IMR-90 (cell line): ENCODE measurements around the gene TNFAIP8. TPM values are rescaled to one million over a fixed set of nuclear protein-coding genes. Genes with fewer than 3 reads are reported as not detected.

ENCODE experiments used
- ATAC-seq: fragments of 200-7000 bp; cut with Tn5 transposase; 2 replicates; pipeline ENCODE4 v1.9.1; 2020; ENCODE audit warnings: low read depth, mild to moderate bottlenecking, moderate library complexity
- BruUV-seq: library from RNA; stranded (reverse); fragments of 400-500 nt; replicated peaks from 2 replicates; lab custom pipeline; 2021; lab: Mats Ljungman, UMichigan
- CTCF ChIA-PET: fragments of 300-600 bp; formaldehyde crosslinking; extraction: SDS; loops from one replicate; lab custom pipeline; 2021; ENCODE audit warnings: antibody characterized with exemption; lab: Yijun Ruan, JAX
- POLR2A ChIA-PET: fragments of 300-600 bp; sonication (Branson Sonifier 250); formaldehyde crosslinking; loops from one replicate; lab custom pipeline; 2022; ENCODE audit warnings: antibody characterized with exemption; ENCODE audit not compliant: unreplicated experiment; lab: Charles Lee
- DNase-seq: peaks from one replicate; pipeline ENCODE4 v3.0.0; 2013
- H2AFZ ChIP-seq: replicated peaks from 2 replicates; pipeline ENCODE3; 2013; ENCODE audit warnings: low read length, mild to moderate bottlenecking; ENCODE audit not compliant: poor library complexity
- H2AK5ac ChIP-seq: 2 replicates; pipeline ENCODE4 v1.6.1; 2013; ENCODE audit warnings: low read depth, low read length, inconsistent platforms
- H2AK9ac ChIP-seq: replicated peaks from 2 replicates; pipeline ENCODE3; 2013; ENCODE audit warnings: mild to moderate bottlenecking, low read depth, low read length, moderate library complexity; ENCODE audit not compliant: poor library complexity
- H2BK120ac ChIP-seq: 2 replicates; pipeline ENCODE4 v1.6.1; 2013; ENCODE audit warnings: low read depth, low read length, inconsistent platforms
- H2BK15ac ChIP-seq: 3 replicates; pipeline ENCODE4 v1.6.1; 2013; ENCODE audit warnings: low read depth, low read length, inconsistent platforms
- H2BK20ac ChIP-seq: 2 replicates; pipeline ENCODE4 v1.6.1; 2013; ENCODE audit warnings: low read depth, mild to moderate bottlenecking, inconsistent platforms, low read length, moderate library complexity
- H2BK5ac ChIP-seq: 2 replicates; pipeline ENCODE4 v1.6.1; 2013; ENCODE audit warnings: mild to moderate bottlenecking, low read depth, low read length, inconsistent platforms; ENCODE audit not compliant: poor library complexity, severe bottlenecking
- H3K14ac ChIP-seq: replicated peaks from 2 replicates; pipeline ENCODE4 v1.6.1; 2013; ENCODE audit warnings: low read depth, low read length, inconsistent platforms
- H3K18ac ChIP-seq: 2 replicates; pipeline ENCODE4 v1.6.1; 2013; ENCODE audit warnings: low read depth, low read length, control low read depth
- H3K23ac ChIP-seq: 2 replicates; pipeline ENCODE4 v1.6.1; 2013; ENCODE audit warnings: low read depth, low read length, inconsistent platforms
- H3K27ac ChIP-seq: 2 replicates; pipeline ENCODE4 v1.5.1; 2013; ENCODE audit warnings: mild to moderate bottlenecking, control low read depth, low read length; ENCODE audit not compliant: insufficient read depth
- H3K27me3 ChIP-seq: 2 replicates; pipeline ENCODE4 v1.6.1; 2013; ENCODE audit warnings: low read length; ENCODE audit not compliant: control insufficient read depth, insufficient read depth
- H3K36me3 ChIP-seq: 2 replicates; pipeline ENCODE4 v1.6.1; 2013; ENCODE audit warnings: low read length, mixed read lengths; ENCODE audit not compliant: control insufficient read depth, insufficient read depth
- H3K4ac ChIP-seq: 2 replicates; pipeline ENCODE4 v1.6.1; 2013; ENCODE audit warnings: low read depth, low read length, inconsistent platforms
- H3K4me1 ChIP-seq: 2 replicates; pipeline ENCODE4 v1.6.1; 2013; ENCODE audit warnings: low read length, mixed read lengths; ENCODE audit not compliant: control insufficient read depth, insufficient read depth
- H3K4me2 ChIP-seq: 2 replicates; pipeline ENCODE4 v1.6.1; 2013; ENCODE audit warnings: low read depth, mild to moderate bottlenecking, control low read depth, low read length, moderate library complexity
- H3K4me3 ChIP-seq: 2 replicates; pipeline ENCODE4 v1.5.1; 2013; ENCODE audit warnings: low read depth, mild to moderate bottlenecking, control low read depth, low read length, moderate library complexity; ENCODE audit not compliant: insufficient read depth
- H3K56ac ChIP-seq: 2 replicates; pipeline ENCODE4 v1.6.1; 2013; ENCODE audit warnings: low read length, inconsistent platforms; ENCODE audit not compliant: insufficient read depth; ENCODE audit errors: extremely low read depth
- H3K79me1 ChIP-seq, 2 experiments: 2 replicates each; pipeline ENCODE4 v1.6.1; 2013; ENCODE audit warnings: low read length in 2 of 2, inconsistent platforms in 1 of 2, low read depth in 1 of 2
- H3K9ac ChIP-seq: 2 replicates; pipeline ENCODE4 v1.6.1; 2013; ENCODE audit warnings: low read depth, low read length, control low read depth
- H3K9me1 ChIP-seq: 2 replicates; pipeline ENCODE4 v1.6.1; 2013; ENCODE audit warnings: low read length, inconsistent platforms; ENCODE audit not compliant: insufficient read depth
- H3K9me3 ChIP-seq: 2 replicates; pipeline ENCODE4 v1.6.1; 2013; ENCODE audit warnings: low read length; ENCODE audit not compliant: control insufficient read depth, insufficient read depth
- H4K20me1 ChIP-seq: 2 replicates; pipeline ENCODE4 v1.6.1; 2013; ENCODE audit warnings: low read length, inconsistent platforms; ENCODE audit not compliant: insufficient read depth
- H4K5ac ChIP-seq: 2 replicates; pipeline ENCODE4 v1.6.1; 2013; ENCODE audit warnings: mild to moderate bottlenecking, low read depth, low read length, control low read depth
- H4K8ac ChIP-seq, 2 experiments: 2 replicates each; pipeline ENCODE4 v1.6.1; 2013; ENCODE audit warnings: low read depth in 2 of 2, low read length in 2 of 2, control low read depth in 1 of 2, inconsistent platforms in 1 of 2
- H4K91ac ChIP-seq: 2 replicates; pipeline ENCODE4 v1.6.1; 2013; ENCODE audit warnings: low read depth, low read length, inconsistent platforms; ENCODE audit not compliant: insufficient read depth
- BHLHE40 ChIP-seq: fragments of 150-350 bp; IDR thresholded peaks from 2 replicates; pipeline ENCODE4 v1.6.1; 2016; ENCODE audit warnings: mild to moderate bottlenecking, low read depth, low read length
- CEBPB ChIP-seq: IDR thresholded peaks from 2 replicates; pipeline ENCODE4 v1.6.1; 2012; ENCODE audit warnings: low read depth, low read length, improper control_type of control experiment
- CHD1 ChIP-seq: IDR thresholded peaks from 2 replicates; pipeline ENCODE4 v1.6.1; 2012; ENCODE audit warnings: low read depth, low read length, improper control_type of control experiment
- CTCF ChIP-seq: conservative IDR thresholded peaks from 2 replicates; pipeline ENCODE4 v1.5.1; 2012; ENCODE audit warnings: mild to moderate bottlenecking, low read depth, low read length, improper control_type of control experiment
- ELK1 ChIP-seq: fragments of 150-350 bp; IDR thresholded peaks from 2 replicates; pipeline ENCODE4 v1.6.1; 2016; ENCODE audit warnings: low read depth, mild to moderate bottlenecking, low read length, moderate library complexity, borderline replicate concordance
- FOS ChIP-seq: fragments of 150-350 bp; IDR thresholded peaks from 2 replicates; pipeline ENCODE4 v1.6.1; 2016; ENCODE audit warnings: low read depth, low read length
- MAFK ChIP-seq: IDR thresholded peaks from 2 replicates; pipeline ENCODE4 v1.6.1; 2012; ENCODE audit warnings: low read depth, low read length, improper control_type of control experiment
- MAZ ChIP-seq: IDR thresholded peaks from 2 replicates; pipeline ENCODE4 v1.6.1; 2012; ENCODE audit warnings: low read depth, mild to moderate bottlenecking, low read length, improper control_type of control experiment, moderate library complexity, borderline replicate concordance
- MXI1 ChIP-seq: IDR thresholded peaks from 2 replicates; pipeline ENCODE4 v1.6.1; 2012; ENCODE audit warnings: low read depth, mild to moderate bottlenecking, low read length, moderate library complexity, borderline replicate concordance
- NFE2L2 ChIP-seq: fragments of 150-350 bp; IDR thresholded peaks from 2 replicates; pipeline ENCODE4 v1.6.1; 2016; ENCODE audit warnings: low read depth, mild to moderate bottlenecking, low read length
- POLR2A ChIP-seq: IDR thresholded peaks from 2 replicates; pipeline ENCODE4 v1.6.1; 2012; ENCODE audit warnings: mild to moderate bottlenecking, low read depth, low read length
- RAD21 ChIP-seq: IDR thresholded peaks from 2 replicates; pipeline ENCODE4 v1.6.1; 2012; ENCODE audit warnings: low read length, improper control_type of control experiment
- RCOR1 ChIP-seq: IDR thresholded peaks from 2 replicates; pipeline ENCODE4 v1.6.1; 2012; ENCODE audit warnings: mild to moderate bottlenecking, low read length, improper control_type of control experiment; ENCODE audit not compliant: insufficient replicate concordance
- RFX5 ChIP-seq: IDR thresholded peaks from 2 replicates; pipeline ENCODE4 v1.8.0; 2012; ENCODE audit warnings: low read depth, mild to moderate bottlenecking, low read length, moderate library complexity
- SMC3 ChIP-seq: fragments of 150-350 bp; IDR thresholded peaks from 2 replicates; pipeline ENCODE4 v1.6.1; 2016; ENCODE audit warnings: low read depth, mild to moderate bottlenecking, antibody characterized with exemption, low read length, moderate library complexity
- USF2 ChIP-seq: fragments of 150-350 bp; IDR thresholded peaks from 2 replicates; pipeline ENCODE4 v1.6.1; 2017; ENCODE audit warnings: mild to moderate bottlenecking, antibody characterized with exemption, low read length, low read depth
- WGBS, 2 experiments: methylation state at CpG; one replicate each; pipeline versions ENCODE4 v1.1.5 to v1.1.7; 2013; ENCODE audit warnings: missing lambda C conversion rate in 2 of 2; ENCODE audit not compliant: insufficient read length in 1 of 2; ENCODE audit errors: extremely low coverage in 2 of 2; 5-methylcytosine and 5-hydroxymethylcytosine counted together
- dilution Hi-C: fragments of 300-500 bp; cut with HindIII; formaldehyde crosslinking; loops from one replicate; pipeline ENCODE4 v1.14.3; 2018; ENCODE audit warnings: low sequenced_read_pairs; ENCODE audit not compliant: unreplicated experiment
- in situ Hi-C: fragments of 300-500 bp; cut with MboI; formaldehyde crosslinking; loops from 3 replicates; pipeline ENCODE4 v1.14.3; 2019; ENCODE audit warnings: low sequenced_read_pairs, inconsistent platforms, mixed read lengths
- intact Hi-C: fragments of 100-400 bp; cut with micrococcal nuclease; formaldehyde crosslinking; loops from 2 replicates; pipeline ENCODE4 v1.10.0; 2022
- polyA plus RNA-seq, 3 experiments: library from polyadenylated mRNA; depleted of rRNA; stranded (reverse); fragments of >200 nt; gene quantifications; 2 replicates each; pipeline ENCODE4 v1.2.3, GENCODE V29; 2012; ENCODE audit warnings: low replicate concordance in 1 of 3
- total RNA-seq: library from RNA; depleted of rRNA; stranded (reverse); fragments of >200 nt; gene quantifications from 2 replicates; pipeline ENCODE4 v1.2.3, GENCODE V29; 2012

Gene TNFAIP8
- total and polyA plus RNA-seq, 2 of the 4 experiments (the other 2 are of a cell fraction): 20.3 to 29.9 TPM

- H3K56ac ChIP-seq: no peak overlapping the region
- H3K4me3 ChIP-seq: no peak overlapping the region
- peaks cover 4% of the 10 kb centered on the region for H3K9me1 ChIP-seq
- peak overlapping the region; percentile 53; the same call in 1 of the 3 replicates for H2BK15ac ChIP-seq
- H4K20me1 ChIP-seq: no peaks in the 10 kb centered on the region
- no peak for DNase-seq
- H2AFZ ChIP-seq: no peak overlapping the region
- H3K27ac ChIP-seq: no peak overlapping the region
- H3K9ac ChIP-seq: no peak overlapping the region
- no peaks in the 10 kb centered on the region for H3K27me3 ChIP-seq
- no peak overlapping the region for H2BK120ac ChIP-seq
- WGBS, 2 experiments: 67% methylated on average over 1 of the region's 2 CpGs; no CpG with 5 or more reads in 1 of the 2 experiments
- H2AK9ac ChIP-seq: no peak overlapping the region
- H2BK20ac ChIP-seq: no peak overlapping the region; the same call in 1 of the 2 replicates
- no TSS peak for BruUV-seq
- H3K4ac ChIP-seq: peak overlapping the region; percentile 52; the same call in 1 of the 2 replicates
- no peak for ATAC-seq
- H3K79me1 ChIP-seq: peaks cover 41 to 45% of the 10 kb centered on the region in 2 experiments
- no peak overlapping the region for H4K91ac ChIP-seq
- CTCF ChIA-PET: interaction anchor here (0.6 to 1.0 kb wide), 3 partner anchors 10 to 32 kb away, joined by 3 to 4 read pairs (median 3); no protein-coding TSS in a partner anchor
- H3K18ac ChIP-seq: peak overlapping the region; percentile 56
- 0 out of 2 replicates have a peak overlapping the region, but pooled peaks have one; percentile 42 for H3K14ac ChIP-seq
- TF ChIP-seq MAZ (no peak), NFE2L2 (no peak), ELK1 (no peak), USF2 (no peak), MXI1 (no peak), RFX5 (no peak), MAFK (no peak), SMC3 (no peak), FOS (no peak), CHD1 (no peak), CTCF (no peak), CEBPB (no peak), BHLHE40 (no peak), POLR2A (no peak), RAD21 (no peak), RCOR1 (no peak)
- H3K4me2 ChIP-seq: no peak overlapping the region
- no peak overlapping the region for H4K8ac ChIP-seq
- POLR2A ChIA-PET: no interaction called here
- H4K5ac ChIP-seq: peak overlapping the region; percentile 61
- no peaks in the 10 kb centered on the region for H3K9me3 ChIP-seq
- no peaks in the 10 kb centered on the region for H3K36me3 ChIP-seq
- intact Hi-C loops (no loop called here), dilution Hi-C loops (no loop called here), in situ Hi-C loops (no loop called here)
- H3K4me1 ChIP-seq: peaks cover 23% of the 10 kb centered on the region
- H2BK5ac ChIP-seq: no peak overlapping the region
- peak overlapping the region; percentile 20; the same call in 1 of the 2 replicates for H2AK5ac ChIP-seq
- H3K23ac ChIP-seq: 0 out of 2 replicates have a peak overlapping the region, but pooled peaks have one; percentile 35
These were observed 10.7 kb downstream of the TNFAIP8 start for GRCh38 chr5:119366540-119366881.
